OCI-LY3 (cell line): ENCODE data around the gene ZNF219.

Source experiments
- EZH2phosphoT487 ChIP-seq: fragments of 200-600 bp; shearing (Covaris generic); IDR thresholded peaks from 2 replicates; pipeline ENCODE4 v1.6.1; 2018; ENCODE audit warnings: antibody characterized with exemption, mixed run types, low read depth
- TF ChIP-seq, protein P1 (sequence below): fragments of 200-600, 300-600 bp; sonication (generic); IDR thresholded peaks from 2 replicates; pipeline ENCODE4 v1.5.1; 2014; ENCODE audit warnings: antibody characterized with exemption, low read length, low read depth

DNA sequence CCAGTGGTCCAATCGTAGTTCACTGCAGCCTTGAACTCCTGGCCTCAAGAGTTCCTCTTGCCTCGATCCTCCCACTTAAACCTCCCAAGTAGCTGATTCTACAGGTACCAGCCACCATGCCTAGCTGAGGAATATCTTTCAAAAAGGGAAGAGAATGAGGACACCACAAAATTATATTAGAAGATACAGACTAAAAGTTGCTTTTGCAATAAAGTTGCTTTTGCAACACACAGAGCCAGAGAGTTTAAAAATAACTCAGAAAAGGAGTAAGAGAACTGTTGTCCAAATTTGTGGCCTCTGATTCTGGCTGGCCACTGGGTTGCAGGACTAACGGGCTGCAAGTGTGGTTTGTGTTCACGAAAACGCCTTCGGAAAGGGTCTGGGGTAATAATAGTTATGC is 22.2 kb upstream of the ZNF219 start:
- TF ChIP-seq EZH2phosphoT487, result no peak
- TF ChIP-seq, protein P1, sequence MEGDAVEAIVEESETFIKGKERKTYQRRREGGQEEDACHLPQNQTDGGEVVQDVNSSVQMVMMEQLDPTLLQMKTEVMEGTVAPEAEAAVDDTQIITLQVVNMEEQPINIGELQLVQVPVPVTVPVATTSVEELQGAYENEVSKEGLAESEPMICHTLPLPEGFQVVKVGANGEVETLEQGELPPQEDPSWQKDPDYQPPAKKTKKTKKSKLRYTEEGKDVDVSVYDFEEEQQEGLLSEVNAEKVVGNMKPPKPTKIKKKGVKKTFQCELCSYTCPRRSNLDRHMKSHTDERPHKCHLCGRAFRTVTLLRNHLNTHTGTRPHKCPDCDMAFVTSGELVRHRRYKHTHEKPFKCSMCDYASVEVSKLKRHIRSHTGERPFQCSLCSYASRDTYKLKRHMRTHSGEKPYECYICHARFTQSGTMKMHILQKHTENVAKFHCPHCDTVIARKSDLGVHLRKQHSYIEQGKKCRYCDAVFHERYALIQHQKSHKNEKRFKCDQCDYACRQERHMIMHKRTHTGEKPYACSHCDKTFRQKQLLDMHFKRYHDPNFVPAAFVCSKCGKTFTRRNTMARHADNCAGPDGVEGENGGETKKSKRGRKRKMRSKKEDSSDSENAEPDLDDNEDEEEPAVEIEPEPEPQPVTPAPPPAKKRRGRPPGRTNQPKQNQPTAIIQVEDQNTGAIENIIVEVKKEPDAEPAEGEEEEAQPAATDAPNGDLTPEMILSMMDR, result no peak
